ENCODE results near the gene C22orf15.

The C22orf15 gene

GRCh38 chr22:23789638-23790037, 26.8 kb downstream of the C22orf15 start:
- peak; percentile 39 for DNase-seq

- no peak for DNase-seq
Observed at GRCh38 chr22:23790819-23791737, 28.3 kb downstream of the C22orf15 start.

DNA sequence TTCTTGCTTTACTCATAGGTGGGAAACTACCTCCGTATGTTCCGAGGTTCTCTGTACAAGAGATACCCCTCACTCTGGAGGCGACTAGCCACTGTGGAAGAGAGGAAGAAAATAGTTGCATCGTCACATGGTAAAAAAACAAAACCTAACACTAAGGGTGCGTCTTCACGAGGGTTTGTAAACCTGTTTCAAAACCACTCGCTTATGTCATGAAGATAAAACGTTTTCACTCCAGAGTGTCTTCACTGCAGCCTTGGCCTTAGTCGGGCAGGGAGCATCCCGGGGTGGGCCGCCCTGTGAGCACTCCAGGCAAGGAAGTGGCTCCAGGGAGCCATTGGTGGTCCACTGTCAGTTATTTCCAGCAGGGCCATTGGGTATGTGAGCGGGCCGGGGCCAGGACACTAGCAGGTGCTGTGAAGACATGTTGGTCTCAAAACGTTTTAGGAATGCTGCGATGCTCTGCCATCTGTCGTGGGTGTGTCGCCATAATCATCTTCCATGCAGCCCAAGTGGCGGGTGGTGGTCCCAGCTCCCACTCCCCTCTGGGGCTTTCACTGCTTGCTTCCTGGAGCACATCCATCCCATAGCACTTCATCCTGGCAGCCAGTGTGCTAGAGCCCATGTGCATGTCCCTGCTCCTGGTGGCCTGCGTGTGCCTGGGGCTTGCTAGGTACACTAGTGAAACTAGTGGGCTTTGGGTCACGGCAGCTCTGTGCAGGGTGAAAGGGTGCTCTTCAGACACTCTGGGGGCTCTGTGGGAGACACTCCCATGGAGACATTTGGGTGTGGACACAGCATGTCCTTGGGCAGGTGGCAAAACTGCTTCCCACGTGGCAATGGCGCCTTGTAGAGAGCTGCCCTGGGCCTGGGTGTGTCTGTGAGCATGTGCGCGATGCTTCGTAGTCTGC, 29.2 kb downstream of the C22orf15 start:
- no peak for DNase-seq

DNA sequence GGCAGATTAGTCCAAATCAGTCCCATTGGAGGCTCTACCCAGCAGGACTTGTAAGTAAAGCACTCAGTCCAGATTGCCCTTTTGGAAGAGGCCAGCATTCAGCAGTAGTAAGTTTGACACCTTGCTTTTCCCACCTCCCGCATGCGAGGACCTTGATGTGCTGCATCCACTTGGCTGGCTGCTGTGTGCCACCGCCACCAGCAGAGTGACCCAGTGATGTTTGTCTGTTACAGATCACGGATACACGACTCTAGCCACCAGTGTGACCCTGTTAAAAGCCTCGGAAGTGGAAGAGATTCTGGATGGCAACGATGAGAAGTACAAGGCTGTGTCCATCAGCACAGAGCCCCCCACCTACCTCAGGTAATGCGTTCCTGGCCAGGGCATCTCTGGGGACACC, 30.5 kb downstream of the C22orf15 start:
- DNase-seq = no peak

DNA sequence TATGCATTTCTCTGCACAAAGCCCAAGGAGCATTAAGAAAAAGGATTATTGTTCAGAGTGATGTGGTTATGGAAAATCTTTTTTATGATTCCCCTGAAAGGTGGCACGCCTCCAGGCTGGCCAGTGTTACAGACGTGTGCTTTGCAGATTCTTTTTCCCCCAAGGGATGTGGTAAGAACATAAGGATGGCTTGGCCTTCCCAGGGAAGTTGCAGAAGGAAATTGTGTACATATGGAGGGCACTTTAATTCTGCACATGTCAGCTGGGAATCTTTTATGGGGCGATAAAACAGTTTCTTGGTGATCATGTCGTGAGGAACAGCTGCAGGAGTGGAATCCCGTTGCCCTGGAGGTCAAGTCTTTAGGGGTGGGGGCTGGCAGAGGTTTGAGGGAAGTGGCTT, 33.7 kb downstream of the C22orf15 start:
- no peak for DNase-seq

- no peak for DNase-seq
Observed at GRCh38 chr22:23800297-23801237, 37.8 kb downstream of the C22orf15 start.

DNA sequence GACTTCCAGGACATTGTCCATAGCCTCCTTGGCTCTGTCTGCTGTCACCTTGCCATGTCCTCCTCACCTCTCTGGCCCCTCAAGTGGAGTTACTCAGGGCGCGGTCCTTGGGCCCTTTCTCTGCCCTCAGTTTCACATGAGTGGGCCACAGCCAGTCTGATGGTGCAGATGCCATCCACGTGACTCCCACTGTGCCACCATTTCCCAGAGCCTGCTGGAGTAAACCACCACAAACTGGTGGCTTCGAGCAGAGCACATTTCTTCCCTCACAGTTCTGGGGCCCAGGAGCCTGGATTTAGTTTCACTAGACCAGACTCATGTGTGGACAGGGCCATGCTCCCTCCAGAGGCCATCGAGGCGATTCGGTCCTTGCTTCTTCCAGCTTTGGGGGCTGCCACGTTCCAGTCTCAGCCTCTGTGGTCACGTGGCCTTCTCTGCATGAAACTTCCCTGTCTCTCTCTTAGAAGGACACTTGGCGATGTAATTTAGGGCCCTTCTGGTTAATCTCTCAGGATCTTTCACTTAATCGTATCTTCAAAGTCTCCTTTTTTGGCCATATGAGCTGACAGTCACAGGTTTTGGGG, 38.5 kb downstream of the C22orf15 start:
- no peak for DNase-seq

GRCh38 chr22:23801886-23802377, 39.1 kb downstream of the C22orf15 start:
- no peak for DNase-seq

GRCh38 chr22:23803001-23803819, 40.4 kb downstream of the C22orf15 start:
- no peak for DNase-seq

DNA sequence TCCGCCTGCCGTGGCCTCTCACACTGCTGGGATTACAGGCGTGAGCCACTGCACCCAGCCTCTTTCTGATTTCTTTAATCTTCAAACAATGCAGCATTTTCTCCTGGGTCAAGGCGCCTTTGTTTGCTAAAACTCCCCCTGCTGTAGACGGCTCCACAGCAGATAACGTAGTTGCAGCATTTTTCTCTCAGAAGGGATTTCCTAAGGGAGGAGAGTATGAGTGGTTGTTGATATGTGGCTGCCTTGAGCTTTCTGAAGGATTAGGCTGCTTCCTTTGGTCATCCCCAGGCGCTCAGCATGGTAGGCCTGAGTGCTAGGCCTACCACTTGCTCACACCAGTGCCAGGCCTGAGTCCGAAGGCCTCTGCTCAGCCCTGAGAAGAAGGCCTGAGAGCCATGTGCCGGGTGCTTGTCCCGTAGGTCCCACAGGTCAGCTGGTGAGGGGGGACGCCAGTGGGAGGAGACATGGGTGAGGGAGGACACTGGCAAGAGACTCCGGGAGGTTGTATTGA, 42.0 kb downstream of the C22orf15 start:
- DNase-seq = no peak

GRCh38 chr22:23806837-23807236, 44.0 kb downstream of the C22orf15 start:
- DNase-seq = no peak

DNA sequence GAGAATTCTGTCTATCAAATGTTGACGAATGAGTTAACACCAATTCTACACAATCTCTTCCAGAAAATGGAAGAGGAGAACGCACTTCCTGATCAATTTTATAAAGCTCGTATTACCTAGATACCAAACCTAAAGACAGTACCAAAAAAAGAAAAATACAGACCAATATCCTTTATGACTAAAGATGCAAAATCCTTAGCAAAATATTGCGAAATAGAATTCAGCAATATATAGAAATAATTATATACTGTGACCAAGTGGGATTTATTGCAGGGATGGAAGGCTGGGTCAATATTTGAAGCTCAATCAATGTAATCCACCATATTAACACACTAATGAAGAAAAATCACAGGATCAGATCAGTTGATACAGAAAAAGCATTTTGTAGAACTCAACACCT, 49.6 kb downstream of the C22orf15 start:
- no peak for DNase-seq
